ENCODE data around the gene FOXA2.

DNA sequence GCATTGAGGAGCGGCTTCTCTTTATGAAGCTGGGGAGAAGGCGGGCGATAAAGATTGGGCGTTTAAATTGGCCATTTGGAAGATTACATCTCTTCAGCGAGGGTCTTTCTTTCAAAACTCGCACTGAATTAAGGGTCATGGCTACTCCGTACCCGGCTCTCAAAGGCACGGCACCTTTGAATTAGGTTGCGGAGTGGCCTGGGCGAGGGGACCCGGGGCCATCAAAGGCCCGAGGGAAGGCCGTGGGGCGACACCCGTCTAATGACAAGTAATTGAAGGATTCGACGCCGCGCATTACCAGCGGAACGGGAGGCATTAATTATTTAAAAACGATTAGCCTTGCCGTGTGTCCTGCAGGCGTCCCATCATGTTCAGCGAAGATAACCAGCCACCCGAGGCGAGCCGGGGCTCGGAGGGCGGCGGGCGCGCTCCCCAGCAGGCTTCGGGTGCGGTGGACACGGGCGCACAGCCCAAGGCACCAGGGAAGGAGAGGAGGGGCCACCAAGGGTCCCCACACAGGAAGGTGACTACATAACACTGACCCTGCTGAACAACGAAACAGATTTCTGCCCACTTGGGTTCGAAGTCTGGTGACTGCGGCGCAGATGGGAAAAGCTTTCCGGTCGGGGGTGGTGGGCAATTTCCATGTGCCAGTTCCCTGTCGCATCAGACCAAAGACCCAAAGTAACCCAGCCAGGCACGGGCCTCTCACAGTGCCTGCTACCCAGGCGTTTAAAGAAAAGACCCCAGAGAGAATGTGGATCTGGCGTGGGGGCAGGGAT, 7.4 kb downstream of the FOXA2 start:
- no peak for TF ChIP-seq EZH2 (IDR thresholded peaks at IDR 0.05; ENCODE audit: borderline replicate concordance, insufficient read depth, low read depth, low read length, poor library complexity, severe bottlenecking)
- TF ChIP-seq, protein P1, sequence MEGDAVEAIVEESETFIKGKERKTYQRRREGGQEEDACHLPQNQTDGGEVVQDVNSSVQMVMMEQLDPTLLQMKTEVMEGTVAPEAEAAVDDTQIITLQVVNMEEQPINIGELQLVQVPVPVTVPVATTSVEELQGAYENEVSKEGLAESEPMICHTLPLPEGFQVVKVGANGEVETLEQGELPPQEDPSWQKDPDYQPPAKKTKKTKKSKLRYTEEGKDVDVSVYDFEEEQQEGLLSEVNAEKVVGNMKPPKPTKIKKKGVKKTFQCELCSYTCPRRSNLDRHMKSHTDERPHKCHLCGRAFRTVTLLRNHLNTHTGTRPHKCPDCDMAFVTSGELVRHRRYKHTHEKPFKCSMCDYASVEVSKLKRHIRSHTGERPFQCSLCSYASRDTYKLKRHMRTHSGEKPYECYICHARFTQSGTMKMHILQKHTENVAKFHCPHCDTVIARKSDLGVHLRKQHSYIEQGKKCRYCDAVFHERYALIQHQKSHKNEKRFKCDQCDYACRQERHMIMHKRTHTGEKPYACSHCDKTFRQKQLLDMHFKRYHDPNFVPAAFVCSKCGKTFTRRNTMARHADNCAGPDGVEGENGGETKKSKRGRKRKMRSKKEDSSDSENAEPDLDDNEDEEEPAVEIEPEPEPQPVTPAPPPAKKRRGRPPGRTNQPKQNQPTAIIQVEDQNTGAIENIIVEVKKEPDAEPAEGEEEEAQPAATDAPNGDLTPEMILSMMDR (IDR thresholded peaks at IDR 0.05), result no peak
